HG03045 (cell line): ENCODE data around the gene SKOR1.

Experiments
- ATAC-seq: cut with Tn5 transposase; IDR thresholded peaks from one replicate; pipeline ENCODE4 v1.9.1; 2021; ENCODE audit warnings: mild to moderate bottlenecking, moderate library complexity; ENCODE audit not compliant: unreplicated experiment

Gene SKOR1

DNA sequence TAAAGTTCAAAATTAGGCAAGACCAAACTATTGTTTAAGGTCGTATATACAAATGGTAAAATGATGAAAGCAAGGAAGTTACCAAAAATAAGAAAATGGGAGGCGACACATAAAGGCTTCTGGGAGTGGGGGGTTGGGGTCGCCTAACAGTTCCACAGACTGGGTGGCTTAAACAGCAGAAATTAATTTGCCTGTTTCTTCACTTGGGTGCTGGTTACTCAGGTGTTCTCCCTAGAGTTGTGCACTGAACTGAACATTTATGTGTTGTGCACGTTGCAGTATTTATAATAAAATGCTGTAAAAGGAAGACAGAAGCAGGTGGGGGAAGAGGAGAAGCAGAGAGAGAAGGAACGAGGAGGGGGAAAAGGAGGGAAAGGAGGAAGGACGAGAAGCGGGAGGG, 25.0 kb downstream of the SKOR1 start:
- ATAC-seq, result no peak

DNA sequence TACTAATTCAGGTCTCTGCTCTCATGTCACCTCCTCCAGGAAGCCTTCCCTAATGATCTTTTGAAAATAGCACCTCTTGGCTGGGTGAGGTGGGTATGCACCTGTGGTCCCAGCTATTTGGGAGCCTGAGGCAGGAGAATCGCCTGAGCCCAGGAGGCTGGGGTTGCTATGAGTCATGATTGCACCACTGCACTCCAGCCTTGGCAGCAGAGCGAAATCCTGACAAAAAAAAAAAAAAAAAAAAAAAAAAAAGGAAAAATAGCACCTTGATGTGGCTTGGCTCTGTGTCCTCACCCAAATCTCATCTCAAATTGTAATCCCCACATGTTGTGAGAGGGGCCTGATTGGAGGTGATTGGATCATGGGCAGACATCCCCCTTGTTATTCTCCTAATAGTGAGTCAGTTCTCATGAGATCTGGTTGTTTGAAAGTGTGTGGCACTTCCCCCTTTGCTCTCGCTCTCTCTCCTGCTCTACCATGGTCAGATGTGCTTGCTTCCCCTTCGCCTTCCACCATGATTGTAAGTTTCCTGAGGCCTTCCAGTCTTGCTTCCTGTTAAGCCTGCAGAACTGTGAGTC, 25.8 kb downstream of the SKOR1 start:
- ATAC-seq, result no peak

DNA sequence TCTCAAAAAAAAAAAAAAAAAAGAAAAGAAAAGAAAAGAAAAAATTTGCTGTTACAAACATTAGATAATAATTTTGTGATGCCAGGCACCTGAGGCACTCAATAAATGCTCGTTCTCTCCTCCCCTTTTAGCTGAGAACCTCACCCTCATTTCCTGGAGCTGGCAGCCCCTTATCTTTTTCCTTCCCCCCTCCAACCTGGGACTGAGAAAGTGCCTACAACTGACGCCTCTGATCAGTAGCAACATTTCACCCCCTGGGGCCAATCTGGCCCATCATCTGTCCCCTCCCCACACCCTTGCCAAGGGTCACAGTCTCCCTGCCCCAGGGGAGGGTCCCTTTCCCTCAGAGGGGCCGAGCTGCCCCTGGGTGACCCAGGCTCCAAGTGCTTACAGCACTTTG, 27.1 kb downstream of the SKOR1 start:
- no peak for ATAC-seq

DNA sequence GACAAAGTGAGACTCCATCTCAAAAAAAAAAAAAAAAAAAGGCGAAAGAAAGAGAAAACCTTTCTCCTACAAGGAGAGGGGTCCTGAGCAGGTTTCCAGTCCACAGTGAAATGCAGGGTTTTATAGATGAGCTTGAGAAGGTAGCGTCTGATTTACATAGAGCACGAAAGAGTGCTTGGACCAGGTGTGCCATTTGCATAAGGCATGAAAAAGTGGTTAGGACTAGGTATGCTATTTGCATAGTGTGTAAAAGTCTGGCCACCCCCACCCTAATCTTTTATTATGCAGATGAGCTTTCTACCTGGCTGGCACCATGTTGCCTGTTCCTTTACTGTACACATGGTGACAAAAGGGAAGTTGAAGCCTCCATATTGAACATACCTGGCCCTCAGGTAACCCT, 28.1 kb downstream of the SKOR1 start:
- no peak for ATAC-seq

DNA sequence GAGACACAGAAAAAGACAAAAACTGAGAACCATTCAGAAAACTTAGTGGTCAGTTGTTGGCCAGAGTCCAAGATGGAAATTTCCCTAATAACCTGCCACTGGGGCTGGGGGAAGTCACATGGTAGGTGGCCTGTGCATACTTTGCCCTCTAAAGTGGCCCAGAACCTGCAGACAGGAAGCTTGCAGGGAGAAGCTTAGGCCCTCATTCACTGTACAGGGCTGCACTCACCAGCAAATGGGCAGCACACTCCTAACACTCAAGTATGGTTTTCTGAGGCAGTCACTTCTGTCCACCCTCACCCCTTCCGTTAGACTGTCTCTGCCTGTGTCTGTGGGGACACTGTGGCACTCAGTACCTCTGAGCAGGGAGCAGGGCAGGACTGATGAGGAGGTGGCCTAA, 29.0 kb downstream of the SKOR1 start:
- no peak for ATAC-seq

DNA sequence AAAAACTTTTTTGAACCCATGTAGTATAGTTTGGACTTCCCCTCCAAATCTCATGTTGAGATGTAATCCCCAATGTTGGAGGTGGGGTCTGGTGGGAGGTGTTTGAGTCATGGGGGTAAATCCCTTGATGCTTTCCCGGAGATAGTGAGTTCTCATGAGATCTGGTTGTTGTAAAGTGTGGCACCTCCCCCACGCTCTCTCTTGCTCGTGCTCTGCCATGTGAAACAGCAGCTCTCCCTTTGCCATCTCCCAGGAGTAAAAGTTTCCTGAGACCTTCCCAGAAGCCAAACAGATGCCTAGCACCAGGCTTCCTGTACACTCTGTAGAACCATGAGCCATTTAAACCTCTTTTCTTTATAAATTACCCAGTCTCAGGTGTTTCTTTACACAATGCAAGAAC, 30.5 kb downstream of the SKOR1 start:
- ATAC-seq, result no peak

DNA sequence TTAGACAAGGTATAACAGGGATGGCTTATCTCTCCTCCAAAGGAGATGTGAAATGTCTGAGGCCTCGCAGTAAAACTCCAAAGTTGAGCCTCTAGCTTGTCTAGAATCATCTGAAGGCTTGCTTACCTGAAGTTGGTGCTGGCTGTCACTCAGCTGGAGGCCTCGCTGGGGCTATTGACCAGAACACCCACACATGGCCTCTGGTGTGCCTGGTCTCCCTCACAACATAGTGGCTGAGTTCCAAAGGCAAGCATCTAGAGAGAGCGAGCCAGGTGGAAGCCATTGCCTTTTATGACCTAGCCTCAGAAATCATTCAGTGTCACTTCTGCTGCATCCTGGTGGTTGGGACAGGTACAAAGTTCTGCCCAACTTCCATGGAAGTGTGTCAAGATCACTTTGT, 31.9 kb downstream of the SKOR1 start:
- ATAC-seq, result no peak

DNA sequence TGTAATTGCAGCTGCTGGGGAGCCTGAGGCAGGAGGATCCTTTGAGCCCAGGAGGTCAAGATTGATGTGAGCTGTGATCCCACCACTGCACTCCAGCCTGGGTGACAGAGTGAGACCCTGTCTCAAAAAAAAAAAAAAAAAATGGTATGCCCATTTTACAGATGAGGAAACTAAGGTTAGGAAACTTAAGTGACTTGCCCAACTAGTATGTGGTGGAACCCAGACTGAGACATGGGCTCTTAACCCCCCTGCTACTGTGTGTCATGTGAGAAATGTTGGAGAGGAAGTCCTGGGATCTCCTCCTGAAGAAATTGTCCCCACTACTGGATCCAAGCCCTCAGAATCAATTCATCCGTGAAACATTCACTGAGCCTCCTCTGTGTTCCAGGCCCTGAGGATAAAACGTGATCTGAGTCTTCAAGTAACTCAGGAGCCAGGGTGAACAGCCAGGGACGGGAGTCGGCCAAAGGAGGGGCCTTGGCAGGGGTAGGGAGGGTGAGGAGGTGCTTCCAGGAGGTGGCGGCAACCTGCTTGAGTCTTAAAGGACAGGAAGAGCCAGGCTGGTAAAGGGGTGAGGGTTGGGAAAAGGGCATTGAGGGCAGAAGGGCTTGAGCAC, 34.1 kb downstream of the SKOR1 start:
- ATAC-seq, result no peak

DNA sequence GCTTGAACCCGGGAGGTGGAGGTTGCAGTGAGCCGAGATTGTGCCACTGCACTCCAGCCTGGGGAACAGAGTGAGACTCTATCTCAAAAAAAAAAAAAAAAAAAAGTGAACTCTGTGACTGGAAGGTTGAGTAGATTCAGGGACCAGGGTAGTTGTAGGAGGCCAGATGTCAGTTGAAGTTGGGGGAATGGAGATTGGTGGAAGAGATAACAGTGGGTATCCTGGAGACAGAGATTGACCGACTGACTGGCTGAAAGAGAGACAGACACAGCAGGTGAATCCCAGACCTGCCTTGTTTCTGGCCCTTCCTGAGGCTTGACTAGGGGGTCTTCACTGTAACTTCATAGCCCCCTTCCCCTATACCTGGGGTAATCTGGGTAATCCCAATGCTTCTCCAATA, 36.7 kb downstream of the SKOR1 start:
- ATAC-seq, result no peak

DNA sequence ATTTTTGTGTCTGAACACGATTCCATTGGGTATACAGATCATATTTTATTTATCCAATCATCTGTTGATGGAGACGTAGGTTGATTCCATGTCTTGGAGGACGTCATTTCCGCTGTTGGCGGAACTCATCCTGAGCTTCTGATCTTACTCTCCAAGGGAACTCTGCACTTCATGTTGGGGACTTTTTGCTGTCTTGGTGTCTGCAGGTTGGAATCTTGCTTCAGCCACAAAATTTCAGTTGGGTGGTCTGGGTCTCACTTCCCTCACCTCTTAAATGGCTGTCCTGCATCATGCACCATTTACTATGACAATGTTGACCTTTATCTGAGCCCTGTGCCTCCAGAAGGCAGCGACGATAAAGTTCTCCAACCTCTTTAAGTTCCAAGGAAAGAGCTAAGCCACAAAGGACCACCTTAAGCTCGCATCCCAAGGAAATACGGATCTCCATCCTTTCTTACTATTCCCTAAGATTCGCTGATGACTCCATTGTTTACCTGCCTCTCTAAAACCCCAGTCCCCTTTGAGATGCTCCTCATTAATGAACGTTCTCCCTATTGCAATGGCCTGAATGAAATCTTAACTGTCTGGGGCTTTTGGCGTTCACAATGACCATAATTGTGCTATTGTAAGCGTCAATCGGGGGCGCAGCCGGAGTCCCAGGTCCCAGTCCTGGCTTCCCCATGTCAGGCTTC, 37.6 kb downstream of the SKOR1 start:
- ATAC-seq, result no peak

DNA sequence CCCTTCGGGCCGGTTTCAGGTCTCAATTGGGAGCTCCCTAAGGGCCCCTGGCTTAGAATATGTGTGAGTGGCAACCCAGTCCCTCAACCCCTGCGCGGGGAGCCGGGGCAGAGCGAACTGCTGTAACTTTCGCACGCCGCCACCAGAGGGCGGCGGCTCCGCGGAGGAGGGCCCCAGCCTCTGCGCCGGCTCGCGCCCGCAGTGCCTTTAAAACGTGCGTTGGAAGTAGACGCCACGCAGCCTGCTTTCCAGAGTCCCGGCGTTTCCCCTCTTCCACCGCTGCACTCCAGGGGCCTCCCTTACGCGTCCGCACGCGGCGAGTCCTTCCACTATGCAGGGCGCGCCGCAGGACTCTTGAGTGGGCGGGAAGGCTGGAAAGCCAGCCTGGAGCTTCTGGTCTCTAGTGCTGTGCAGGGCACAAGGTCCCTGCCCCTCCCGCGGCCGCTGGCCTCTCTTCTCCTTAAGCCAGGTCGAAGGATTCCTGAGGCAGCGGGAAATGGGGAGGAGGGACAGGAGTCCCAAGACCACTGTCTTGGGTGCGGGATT, 38.2 kb downstream of the SKOR1 start:
- peak; percentile 90 for ATAC-seq

DNA sequence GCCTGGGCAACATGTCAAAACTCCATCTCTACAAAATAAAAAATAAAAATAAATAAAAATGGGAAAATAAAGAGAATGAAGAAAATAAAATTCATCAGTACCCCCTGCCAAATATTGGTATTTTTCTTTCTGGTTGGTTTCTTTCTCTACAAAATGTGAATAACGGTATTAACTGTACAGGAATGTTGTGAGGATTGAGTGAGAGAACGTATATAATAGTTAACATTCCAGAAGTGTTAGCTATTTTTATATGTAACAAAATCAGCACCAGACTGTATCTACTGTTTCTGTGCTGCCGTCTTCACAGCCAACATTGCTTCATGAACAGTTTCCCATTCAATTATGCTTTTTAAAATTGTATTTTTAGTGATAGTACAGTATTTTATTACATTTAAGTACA, 40.0 kb downstream of the SKOR1 start:
- ATAC-seq, result no peak

DNA sequence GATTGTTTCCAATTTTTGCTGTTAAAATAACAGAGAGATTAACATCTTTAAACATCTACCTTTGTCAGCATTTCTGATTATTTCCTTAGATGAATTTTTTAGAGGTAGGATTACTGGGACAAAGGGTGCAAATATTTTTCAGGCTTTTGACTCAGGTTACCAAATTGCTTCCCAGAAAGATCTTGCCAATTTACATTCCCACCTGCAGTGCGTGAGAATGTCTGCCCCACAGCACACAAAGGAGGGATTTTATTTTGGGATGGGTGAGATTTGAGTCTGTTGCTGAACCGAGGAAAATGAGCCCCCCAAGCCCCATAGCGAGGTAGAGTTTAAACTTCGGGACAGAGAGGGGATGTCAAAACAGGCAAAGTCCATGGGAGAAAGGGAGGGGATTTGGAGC, 40.5 kb downstream of the SKOR1 start:
- no peak for ATAC-seq

DNA sequence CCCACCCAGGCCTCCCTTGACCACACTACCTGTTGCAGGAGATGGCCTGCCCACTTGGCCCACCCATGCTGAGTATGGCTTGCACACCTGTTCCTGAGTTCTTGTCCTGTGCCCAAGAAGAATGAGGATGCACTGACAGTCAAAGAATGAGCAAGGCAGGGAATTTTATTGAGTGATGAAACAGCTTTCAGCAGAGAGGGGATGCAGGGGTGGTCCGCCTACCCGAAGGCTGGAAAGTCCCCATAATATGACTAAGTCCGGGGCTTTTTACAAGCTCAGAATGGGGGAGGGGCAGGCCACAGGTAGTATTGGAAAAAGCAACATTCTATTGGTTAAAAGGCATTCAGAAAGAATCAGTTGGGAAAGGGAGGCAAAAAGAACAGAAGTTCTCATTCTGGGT, 44.4 kb downstream of the SKOR1 start:
- no peak for ATAC-seq

DNA sequence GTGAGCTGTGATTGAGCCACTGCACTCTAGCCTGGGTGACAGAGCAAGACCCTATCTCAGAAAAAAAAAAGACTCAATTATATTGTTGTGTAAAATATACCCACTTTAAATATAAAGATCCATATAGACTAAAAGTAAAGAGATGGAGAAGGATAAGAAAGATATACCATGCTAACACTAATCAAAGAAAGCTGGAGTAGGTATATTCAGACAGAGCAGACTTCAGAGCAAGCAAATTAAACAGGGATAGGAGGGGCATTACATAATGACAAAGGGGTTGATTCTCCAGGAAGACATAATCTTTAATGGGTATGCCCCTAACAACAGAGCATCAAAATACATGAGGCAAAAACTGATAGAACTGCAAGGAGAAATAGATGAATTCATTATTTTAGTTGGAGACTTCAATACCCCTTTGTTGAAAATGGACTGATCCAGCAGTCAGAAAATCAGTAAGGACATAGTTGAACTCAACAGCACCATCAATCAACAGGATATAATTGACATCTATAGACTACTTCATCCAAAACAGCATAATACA, 45.6 kb downstream of the SKOR1 start:
- ATAC-seq, result no peak

DNA sequence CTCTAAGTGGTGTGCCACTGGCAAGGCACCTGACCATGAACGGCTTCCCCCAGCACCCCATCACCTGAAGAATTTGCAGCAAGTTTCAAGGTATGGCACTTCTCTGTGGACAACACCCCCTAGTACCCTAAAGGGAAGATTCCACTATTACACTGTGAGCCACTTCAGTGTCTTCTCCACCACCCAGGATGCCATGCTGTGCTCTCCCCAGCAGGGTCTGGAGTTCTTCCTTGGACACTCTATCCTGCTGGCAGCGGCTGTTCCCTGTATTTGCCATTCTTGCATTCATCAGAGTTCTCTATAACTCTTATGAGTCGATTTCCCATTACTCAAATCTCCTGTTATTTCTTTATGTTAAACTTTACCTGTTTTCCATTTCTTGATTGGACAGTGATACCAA, 48.5 kb downstream of the SKOR1 start:
- ATAC-seq, result no peak

DNA sequence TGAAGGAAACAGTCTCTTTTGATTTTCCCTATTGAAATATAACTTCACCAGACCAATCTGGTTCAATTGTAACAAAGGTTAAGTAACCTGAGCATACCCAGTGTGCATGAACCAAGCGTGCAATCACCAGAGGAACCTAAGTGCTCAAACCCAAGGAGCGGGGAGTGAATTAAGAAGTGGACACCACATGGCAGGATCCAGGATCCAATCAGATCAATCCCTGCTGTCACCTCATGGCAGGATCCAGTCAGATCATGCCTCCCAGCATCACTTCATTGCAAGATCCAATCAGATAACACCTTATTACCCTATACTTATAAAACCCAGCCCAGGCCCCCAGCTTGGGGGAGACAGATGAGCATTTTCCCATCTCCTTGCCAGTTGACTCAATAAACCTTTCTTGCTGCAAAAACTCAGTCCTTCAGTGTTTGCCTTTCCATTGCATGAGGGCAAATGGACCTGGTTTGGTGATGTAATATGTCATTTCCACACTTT, 53.5 kb downstream of the SKOR1 start:
- no peak for ATAC-seq

DNA sequence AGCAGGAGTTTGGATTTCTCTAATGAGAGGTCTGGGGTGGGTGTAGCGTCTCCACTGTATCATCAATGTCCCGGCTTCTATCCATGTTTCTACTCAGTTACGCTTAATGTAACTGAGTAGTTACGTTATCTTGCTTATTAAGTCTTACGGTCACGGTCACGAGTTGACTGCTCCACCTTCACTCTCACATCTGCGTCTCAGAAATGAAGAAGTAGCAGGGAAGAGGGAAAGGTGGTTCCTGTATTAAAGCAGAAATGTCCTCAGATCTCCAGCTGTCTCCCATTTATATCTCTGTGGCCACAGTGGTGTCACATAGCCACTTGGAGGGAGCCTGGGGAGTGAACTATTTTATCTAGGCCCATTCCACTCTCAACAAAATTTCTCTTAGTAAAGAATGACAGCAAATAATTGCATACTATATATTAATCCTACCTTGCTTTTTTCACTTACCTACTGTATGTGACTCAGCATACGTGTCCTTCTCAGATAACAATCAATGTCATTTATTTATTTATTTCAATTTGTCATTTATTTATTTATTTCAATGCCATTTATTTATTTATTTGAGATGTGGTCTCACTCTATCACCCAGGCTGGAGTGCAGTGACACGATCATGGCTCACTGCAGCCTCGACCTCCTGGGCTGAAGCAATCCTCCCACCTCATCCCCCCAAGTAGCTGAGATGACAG, 54.3 kb downstream of the SKOR1 start:
- no peak for ATAC-seq

DNA sequence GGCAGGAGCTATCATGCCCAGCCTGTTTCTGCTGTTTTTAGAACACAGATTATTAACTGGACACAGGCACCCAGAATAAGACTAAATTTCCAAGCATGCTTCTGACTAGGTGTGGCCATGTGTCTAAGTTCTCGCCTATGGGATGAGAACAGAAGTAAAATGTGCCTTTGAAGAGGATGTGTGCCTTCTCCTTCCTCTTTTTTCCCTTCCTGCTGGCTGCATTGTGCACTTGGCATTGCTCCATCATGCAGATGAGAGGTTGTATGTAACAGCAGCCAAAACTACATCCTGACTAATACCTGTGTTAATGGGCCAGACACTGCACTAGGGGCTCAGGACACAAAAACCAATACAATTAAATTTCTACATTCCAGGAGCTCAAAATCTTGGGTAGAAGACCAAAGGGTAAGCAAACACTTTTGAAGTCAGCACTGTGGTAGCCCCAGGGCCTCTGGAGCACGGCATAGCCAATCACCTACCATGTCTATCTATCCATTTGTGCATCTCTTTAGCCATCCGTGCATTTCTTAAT, 55.4 kb downstream of the SKOR1 start:
- no peak for ATAC-seq

DNA sequence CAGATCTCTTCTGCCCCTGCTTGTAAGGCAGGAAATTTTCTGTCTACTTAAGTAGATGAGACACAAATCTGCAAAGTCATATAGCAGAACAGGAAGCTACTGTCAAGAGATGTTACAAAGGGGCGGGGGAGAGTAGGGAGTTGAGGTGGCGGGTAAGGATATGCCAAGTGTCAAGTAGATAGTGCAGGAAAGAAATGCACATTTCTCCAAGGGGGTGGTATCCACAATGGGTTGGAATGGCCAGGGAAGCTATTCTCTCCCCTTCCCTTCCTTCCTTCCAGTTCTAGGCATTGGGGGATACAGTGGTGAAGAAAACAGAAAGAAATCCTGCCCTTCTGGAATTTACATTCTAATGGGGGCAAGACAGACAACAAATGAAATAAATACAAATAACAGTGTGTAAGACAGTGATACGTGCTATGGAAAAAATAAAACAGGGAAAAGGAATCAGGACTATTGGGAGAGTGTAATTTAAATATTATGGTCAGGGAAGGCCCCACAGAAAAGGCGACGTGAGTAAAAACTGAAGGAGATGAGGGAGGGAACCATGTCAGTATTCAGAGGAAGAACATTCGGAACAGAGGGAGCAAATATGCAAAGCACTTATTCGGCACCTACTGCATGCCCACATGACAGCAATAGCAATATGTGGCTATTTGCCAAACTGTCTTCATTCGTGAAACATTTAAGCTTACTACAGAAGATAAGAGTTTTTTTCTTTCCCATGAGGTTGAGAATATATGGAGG, 57.4 kb downstream of the SKOR1 start:
- ATAC-seq, result no peak
